ENCODE measurements around the gene FAM222B.

- TF ChIP-seq POLR2A (IDR thresholded peaks at IDR 0.05) (no peak), CTCF (IDR thresholded peaks at IDR 0.05) (no peak), EP300 (IDR thresholded peaks at IDR 0.05; ENCODE audit: low read depth) (no peak)
These were observed 8.2 kb downstream of the FAM222B start for GRCh38 chr17:28834420-28834819.
